Stimulated activated CD4-positive, alpha-beta T cell treated with anti-CD3 and anti-CD28 coated beads, Interleukin-4, amount 100 ng/mL, for 1 hour (primary cell): ENCODE data around the gene IFNA5.

Experiments
- DNase-seq: peaks from one replicate; pipeline ENCODE4 v3.0.0-alpha.2; 2020

Gene IFNA5

GRCh38 chr9:21289848-21290247, 15.3 kb downstream of the IFNA5 start:
- DNase-seq = no peak

DNA sequence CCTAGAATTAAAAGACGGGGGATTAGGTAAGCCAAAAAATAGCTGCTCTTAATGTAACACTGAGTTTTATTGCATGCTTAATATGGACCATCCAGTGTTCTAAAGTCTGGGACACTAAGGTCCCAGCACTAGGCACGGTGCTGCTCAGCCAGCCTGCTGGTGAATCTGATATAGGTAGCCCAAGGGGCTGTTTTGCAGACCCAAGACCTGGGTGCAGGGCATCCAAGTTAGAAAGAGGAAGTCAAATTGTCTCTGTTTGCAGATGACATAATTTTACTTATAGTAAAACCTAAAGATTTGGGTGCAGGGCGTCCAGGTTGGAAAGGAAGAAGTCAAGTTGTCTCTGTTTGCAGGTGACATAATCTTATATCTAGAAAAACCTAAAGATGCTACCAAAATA, 17.8 kb downstream of the IFNA5 start:
- no peak for DNase-seq

GRCh38 chr9:21286659-21287058, 18.5 kb downstream of the IFNA5 start:
- no peak for DNase-seq

GRCh38 chr9:21286099-21286498, 19.0 kb downstream of the IFNA5 start:
- DNase-seq = no peak

GRCh38 chr9:21281275-21281674, 23.8 kb downstream of the IFNA5 start:
- no peak for DNase-seq

- no peak for DNase-seq
These were observed 36.8 kb downstream of the IFNA5 start for GRCh38 chr9:21268347-21268657.

DNA sequence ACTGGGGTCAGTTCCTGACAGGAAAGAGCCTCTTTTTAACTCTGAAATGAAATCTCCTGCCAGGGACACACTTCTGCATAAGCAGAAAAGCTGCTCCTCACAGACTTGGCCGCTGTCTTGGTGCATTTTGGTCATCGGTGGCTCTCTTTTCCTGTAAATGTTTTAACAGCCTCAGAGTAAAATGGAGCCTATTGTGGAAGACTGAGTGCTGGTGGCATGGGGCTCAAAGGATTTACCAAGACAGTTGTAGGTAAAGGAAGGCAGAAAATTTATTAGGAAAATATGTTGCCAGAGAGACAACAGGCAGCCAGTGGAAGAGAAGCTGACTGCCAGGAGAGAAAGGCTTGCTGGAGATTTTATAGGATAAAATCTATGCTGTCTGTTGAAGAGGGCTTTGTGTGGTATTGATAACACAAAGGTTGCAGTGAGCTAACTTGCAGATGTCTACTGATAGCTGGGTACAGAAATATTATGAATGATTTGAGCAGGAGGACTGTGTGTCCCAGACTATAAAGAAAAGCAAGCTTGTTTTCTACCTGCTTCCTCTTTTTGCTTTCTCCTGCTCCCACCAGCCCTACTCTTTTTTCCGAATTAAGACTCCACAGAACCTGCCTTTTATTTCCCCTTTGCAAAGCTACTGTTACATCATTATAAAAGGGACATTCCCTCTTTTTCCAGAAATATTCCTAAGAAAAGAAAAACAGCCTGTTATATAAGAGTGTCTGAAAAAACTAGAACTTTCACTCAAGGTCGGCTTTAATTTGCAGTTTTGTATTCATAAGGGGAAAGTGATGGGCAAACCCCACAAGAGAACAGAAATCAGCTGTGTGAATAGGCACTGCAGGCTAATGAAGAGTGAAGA, 37.4 kb downstream of the IFNA5 start:
- DNase-seq = no peak

DNA sequence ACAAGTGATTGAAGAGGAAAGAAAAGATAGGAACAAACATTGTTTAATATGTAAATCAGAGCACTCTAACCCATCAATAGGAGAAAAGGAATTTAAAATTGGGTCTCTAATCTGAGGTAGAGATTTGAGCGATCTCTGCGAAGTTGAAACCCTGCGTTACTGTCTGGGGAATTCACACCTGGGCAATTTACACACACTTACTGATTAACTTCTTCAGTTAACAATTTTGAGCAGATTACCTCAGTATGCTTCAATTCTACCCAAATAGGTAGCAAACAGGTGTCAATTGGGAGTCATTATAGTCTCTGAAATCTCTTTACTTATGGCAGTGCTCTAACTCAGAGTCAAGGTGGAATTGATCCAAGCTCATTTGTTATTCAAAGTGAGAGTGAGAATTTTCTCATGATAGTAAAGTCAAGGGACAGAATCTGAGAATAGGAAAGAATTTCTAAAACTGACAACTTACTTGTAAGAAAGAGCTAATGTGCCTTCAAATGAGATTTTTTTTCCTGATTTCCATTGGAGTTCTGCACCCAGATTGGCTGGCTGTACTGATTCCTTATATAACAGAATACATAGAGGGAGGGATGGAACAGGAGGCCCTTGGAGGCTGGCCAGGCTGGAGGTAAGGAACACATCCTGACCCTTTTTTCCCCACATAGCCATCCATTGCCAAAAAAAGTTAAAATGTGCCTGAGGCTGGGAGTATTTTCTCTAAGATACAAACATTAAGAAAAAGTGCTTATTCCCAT, 38.2 kb downstream of the IFNA5 start:
- DNase-seq = no peak

DNA sequence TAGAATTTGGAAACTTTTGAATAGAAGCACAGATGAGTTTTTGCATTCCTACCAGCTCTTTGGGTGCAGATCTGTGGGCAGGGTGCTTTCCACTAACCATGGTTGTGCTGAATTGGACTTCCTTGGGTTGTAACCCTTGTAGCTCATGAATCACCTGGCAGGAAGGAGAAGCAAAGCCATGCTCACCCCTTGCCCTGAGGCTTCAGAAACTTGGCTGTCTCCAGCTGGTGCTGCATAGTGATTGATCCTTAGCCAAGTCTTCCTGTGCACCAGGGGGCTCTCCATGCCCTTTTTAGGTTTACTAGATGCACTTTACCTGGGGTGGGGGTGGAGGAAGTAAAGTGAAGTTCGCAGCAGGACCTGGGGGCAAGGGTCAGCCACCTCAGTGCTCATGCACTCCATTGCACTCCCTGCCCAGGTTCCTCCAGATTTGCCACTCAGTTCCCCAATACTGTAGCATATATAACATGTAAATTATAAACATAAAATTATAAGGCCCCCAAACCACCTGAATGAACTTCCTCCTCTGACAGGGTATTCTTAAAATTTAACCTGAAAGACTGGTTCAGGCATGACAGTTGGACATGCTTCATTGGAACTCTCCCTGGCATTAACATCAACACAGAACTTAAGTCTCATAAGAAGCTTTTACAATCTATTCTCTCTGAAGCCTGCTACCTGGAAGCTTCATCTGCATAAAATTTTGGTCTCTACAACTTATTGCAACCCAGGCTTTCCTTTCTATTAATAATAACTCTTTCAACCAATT, 39.5 kb downstream of the IFNA5 start:
- DNase-seq = no peak

DNA sequence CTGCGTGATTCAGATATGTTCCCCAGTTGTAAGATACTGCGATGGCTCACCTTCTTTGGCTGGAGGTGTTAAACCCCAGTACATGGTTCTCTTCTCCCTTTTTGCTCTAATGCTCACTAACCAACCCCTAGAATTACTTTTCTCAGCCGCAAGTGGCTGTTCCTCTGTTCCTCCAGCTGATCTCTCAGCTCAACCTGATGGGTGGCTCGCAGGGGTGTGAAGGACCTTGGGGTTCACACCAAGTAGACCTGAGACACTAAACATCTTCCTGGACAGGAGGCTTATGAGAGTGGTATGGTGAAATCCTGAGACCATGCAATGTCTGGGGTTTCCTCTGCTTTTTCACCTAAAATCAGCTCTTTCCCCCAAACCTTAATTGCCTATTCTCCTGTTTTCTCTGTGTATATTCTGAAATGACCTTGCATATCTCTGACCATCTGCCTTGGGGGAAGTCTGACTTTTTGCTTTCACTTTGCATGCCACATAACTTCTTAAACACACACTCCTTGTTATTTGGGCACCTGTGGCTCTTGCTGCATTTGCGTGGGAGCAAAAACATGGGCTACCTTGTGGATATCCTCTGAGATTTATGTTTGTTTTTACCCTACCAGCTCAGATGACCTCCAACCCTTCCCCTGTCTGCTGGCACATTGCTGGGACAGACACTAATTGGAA, 49.4 kb downstream of the IFNA5 start:
- no peak for DNase-seq
